SK-N-SH (cell line): ENCODE measurements around the gene ETV1. TPM values are rescaled to one million over a fixed set of nuclear protein-coding genes. Genes with fewer than 3 reads are reported as not detected.

ENCODE experiments used
- CTCF ChIA-PET: fragments of 300-600, 350-600 bp; formaldehyde crosslinking; extraction: SDS; loops from one replicate; lab custom pipeline; 2021; lab: Yijun Ruan, JAX
- POLR2A ChIA-PET: fragments of 350-600 bp; sonication (Branson Sonifier 250); formaldehyde crosslinking; extraction: SDS; loops from one replicate; lab custom pipeline; 2020; ENCODE audit warnings: antibody characterized with exemption, inconsistent platforms; lab: Yijun Ruan, JAX
- DNase-seq: peaks from one replicate; pipeline ENCODE4 v3.0.0; 2012
- H2AFZ ChIP-seq: fragments of 200-600 bp; sonication (generic); 2 replicates; pipeline ENCODE4 v1.8.1; 2016; ENCODE audit warnings: antibody characterized with exemption, mild to moderate bottlenecking, low read depth
- H3F3A ChIP-seq: fragments of 200-600 bp; sonication (generic); replicated peaks from 2 replicates; pipeline ENCODE3; 2016; ENCODE audit warnings: antibody characterized with exemption, mild to moderate bottlenecking; ENCODE audit not compliant: insufficient read depth
- H3K27ac ChIP-seq, 2 experiments: fragments of 200-500 bp in 1 of 2; fragments of 200-600 bp in 1 of 2; sonication (Bioruptor generic) in 1 of 2; sonication (generic), shearing (Covaris generic) in 1 of 2; 2 replicates each; pipeline versions ENCODE4 v1.5.1 to v1.6.1; 2014 to 2016; ENCODE audit warnings: low read depth in 2 of 2, inconsistent platforms in 1 of 2, low read length in 1 of 2, mild to moderate bottlenecking in 1 of 2, mixed read lengths in 1 of 2
- H3K27me3 ChIP-seq: fragments of 200-600 bp; sonication (generic), shearing (Covaris generic); 2 replicates; pipeline ENCODE4 v1.6.1; 2016; ENCODE audit warnings: mixed run types; ENCODE audit not compliant: insufficient read depth
- H3K36me3 ChIP-seq, 2 experiments: fragments of 200-500 bp in 1 of 2; fragments of 200-600 bp in 1 of 2; sonication (Bioruptor generic) in 1 of 2; sonication (generic) in 1 of 2; replicated peaks in 1 of 2; 2 replicates each; pipeline versions ENCODE3 to v1.5.1; 2014 to 2016; ENCODE audit warnings: low read length in 1 of 2, mild to moderate bottlenecking in 1 of 2; ENCODE audit not compliant: insufficient read depth in 2 of 2, control insufficient read depth in 1 of 2
- H3K4me1 ChIP-seq, 2 experiments: fragments of 200-500 bp in 1 of 2; fragments of 200-600 bp in 1 of 2; sonication (Bioruptor generic) in 1 of 2; sonication (generic), shearing (Covaris generic) in 1 of 2; 2 replicates each; pipeline versions ENCODE4 v1.5.1 to v1.6.1; 2014 to 2016; ENCODE audit warnings: low read depth in 1 of 2, low read length in 1 of 2, mixed run types in 1 of 2; ENCODE audit not compliant: insufficient read depth in 2 of 2, control insufficient read depth in 1 of 2
- H3K4me2 ChIP-seq: fragments of 200-600 bp; sonication (generic), shearing (Covaris generic); 2 replicates; pipeline ENCODE4 v1.6.1; 2017; ENCODE audit warnings: mixed run types
- H3K4me3 ChIP-seq, 2 experiments: fragments of 200-500 bp in 1 of 2; fragments of 200-600 bp in 1 of 2; sonication (Bioruptor generic) in 1 of 2; sonication (generic), shearing (Covaris generic) in 1 of 2; 2 replicates each; pipeline versions ENCODE4 v1.5.1 to v1.8.1; 2014 to 2016; ENCODE audit warnings: low read depth in 2 of 2, inconsistent platforms in 1 of 2, low read length in 1 of 2, mild to moderate bottlenecking in 1 of 2, mixed read lengths in 1 of 2, moderate library complexity in 1 of 2
- H3K79me2 ChIP-seq: fragments of 200-600 bp; sonication (generic); 2 replicates; pipeline ENCODE4 v1.8.1; 2017; ENCODE audit warnings: mild to moderate bottlenecking; ENCODE audit not compliant: insufficient read depth
- H3K9ac ChIP-seq: fragments of 200-600 bp; sonication (generic); 2 replicates; pipeline ENCODE4 v1.6.1; 2017; ENCODE audit warnings: mixed run types
- H3K9me2 ChIP-seq: fragments of 200-600 bp; sonication (generic); 2 replicates; pipeline ENCODE4 v1.6.1; 2017; ENCODE audit warnings: mixed run types
- H3K9me3 ChIP-seq: fragments of 200-600 bp; sonication (generic); 2 replicates; pipeline ENCODE4 v1.6.1; 2017; ENCODE audit warnings: mixed run types, mild to moderate bottlenecking, moderate library complexity
- H4K20me1 ChIP-seq: fragments of 200-600 bp; sonication (generic); 2 replicates; pipeline ENCODE4 v1.6.1; 2017; ENCODE audit warnings: mild to moderate bottlenecking, mixed run types; ENCODE audit not compliant: insufficient read depth
- CTCF ChIP-seq: fragments of 200-600 bp; sonication (generic); IDR thresholded peaks from 2 replicates; pipeline ENCODE4 v1.6.1; 2017; ENCODE audit warnings: antibody characterized with exemption, mild to moderate bottlenecking, moderate library complexity
- FOSL2 ChIP-seq: IDR thresholded peaks from 2 replicates; pipeline ENCODE4 v1.4.0; 2012; ENCODE audit warnings: low read depth, mild to moderate bottlenecking, moderate library complexity, borderline replicate concordance
- GABPA ChIP-seq: IDR thresholded peaks from 2 replicates; pipeline ENCODE4 v1.4.0; 2012; ENCODE audit warnings: low read depth, mild to moderate bottlenecking
- NFIC ChIP-seq: IDR thresholded peaks from 2 replicates; pipeline ENCODE4 v1.4.0; 2012; ENCODE audit warnings: borderline replicate concordance
- RAD21 ChIP-seq: IDR thresholded peaks from 2 replicates; pipeline ENCODE4 v1.6.1; 2012; ENCODE audit warnings: mild to moderate bottlenecking, low read length
- REST ChIP-seq: IDR thresholded peaks from 2 replicates; pipeline ENCODE4 v1.6.1; 2012; ENCODE audit warnings: mild to moderate bottlenecking, low read depth, low read length, moderate library complexity
- RFX5 ChIP-seq: IDR thresholded peaks from 2 replicates; pipeline ENCODE4 v1.6.1; 2012; ENCODE audit warnings: mild to moderate bottlenecking, improper control_type of control experiment, low read length
- RXRA ChIP-seq: IDR thresholded peaks from 2 replicates; pipeline ENCODE4 v1.4.0; 2012; ENCODE audit warnings: low read depth, mild to moderate bottlenecking, borderline replicate concordance
- SIN3A ChIP-seq: IDR thresholded peaks from 2 replicates; pipeline ENCODE4 v1.6.1; 2012; ENCODE audit warnings: low read depth, mild to moderate bottlenecking, low read length, moderate library complexity, borderline replicate concordance
- TAF1 ChIP-seq: IDR thresholded peaks from 2 replicates; pipeline ENCODE4 v1.6.1; 2012; ENCODE audit warnings: low read depth, mild to moderate bottlenecking, low read length, moderate library complexity, borderline replicate concordance
- USF1 ChIP-seq: IDR thresholded peaks from 2 replicates; pipeline ENCODE4 v1.4.0; 2012; ENCODE audit warnings: low read depth, borderline replicate concordance
- YY1 ChIP-seq: IDR thresholded peaks from 2 replicates; pipeline ENCODE4 v1.4.0; 2012; ENCODE audit warnings: low read depth, mild to moderate bottlenecking
- WGBS: methylation state at CpG from one replicate; pipeline ENCODE4 v1.1.6; 2017; ENCODE audit warnings: low lambda C conversion rate; 5-methylcytosine and 5-hydroxymethylcytosine counted together
- polyA plus RNA-seq, 3 experiments: library from polyadenylated mRNA; depleted of rRNA; stranded (reverse); fragments of >200 nt; gene quantifications; 2 replicates each; pipeline ENCODE4 v1.2.3, GENCODE V29; 2012

Gene ETV1
- polyA plus RNA-seq, 1 of the 3 experiments (the other 2 are of a cell fraction), result 24.9 TPM

GRCh38 chr7:13907831-13908230 lies 81.6 kb downstream of the ETV1 start:
- no peak overlapping the region for H3K4me2 ChIP-seq
- DNase-seq, result no peak
- no peaks in the 10 kb centered on the region for H3K79me2 ChIP-seq
- CTCF ChIA-PET, result interaction anchor here (0.9 kb wide), 1 partner anchor 784 kb away, joined by 4 read pairs; no protein-coding TSS in a partner anchor
- no peaks in the 10 kb centered on the region for H3K27me3 ChIP-seq
- TF ChIP-seq RXRA (no peak), SIN3A (no peak), RAD21 (no peak), GABPA (no peak), TAF1 (no peak), RFX5 (no peak), FOSL2 (no peak), REST (no peak), YY1 (no peak), NFIC (no peak), CTCF (no peak), USF1 (no peak)
- TF ChIP-seq, all 33 proteins: peak for 0
- Histone ChIP-seq H3K4me1 (peaks cover 7 to 9% of the 10 kb centered on the region in 2 experiments; a peak in 3 of 4 replicates), H3K36me3 (peaks cover 4 to 13% of the 10 kb centered on the region in 2 experiments), H3K4me3 (no peak overlapping the region), H3F3A (peaks cover 4% of the 10 kb centered on the region), H3K27ac (no peak overlapping the region), H3K9me3 (no peaks in the 10 kb centered on the region), H3K9ac (no peak overlapping the region), H4K20me1 (no peaks in the 10 kb centered on the region), H3K9me2 (no peaks in the 10 kb centered on the region), H2AFZ (no peak overlapping the region)
- POLR2A ChIA-PET, result no interaction called here
- WGBS, result 94% methylated on average over 1 of the region's 1 CpG
